Measurements from ENCODE around the gene TSPAN15.
"Not testable (repeated sequence)": the region's sequence is repeated elsewhere in the genome, so short reads cannot be mapped to it uniquely, and the experiment has no call there.

TSPAN15 gene

GRCh38 chr10:69504576-69505250 is 53.4 kb downstream of the TSPAN15 start:
- DNase-seq: no peak

GRCh38 chr10:69505636-69506318 is 54.5 kb downstream of the TSPAN15 start:
- DNase-seq: no peak

DNA sequence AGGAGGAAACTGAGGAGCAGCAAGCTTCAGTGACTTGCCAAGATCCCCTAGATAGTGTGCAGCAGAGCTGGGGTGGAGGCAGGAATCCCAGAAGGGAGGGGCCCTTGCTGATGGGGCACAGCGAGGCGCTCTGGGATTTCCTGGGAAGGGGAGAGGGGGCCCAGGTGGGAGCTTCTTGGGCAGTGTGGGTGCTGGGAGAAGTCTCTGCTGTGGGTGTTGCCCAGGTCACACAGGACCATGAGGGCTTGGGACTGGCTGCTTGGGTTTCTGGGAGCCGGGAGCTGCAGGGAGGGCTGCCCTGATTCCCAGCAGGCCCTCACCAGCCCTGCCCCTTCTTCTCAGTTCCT is 55.2 kb downstream of the TSPAN15 start:
- DNase-seq: no peak

- no peak for DNase-seq
Measured at GRCh38 chr10:69506834-69507713, 55.8 kb downstream of the TSPAN15 start.

DNA sequence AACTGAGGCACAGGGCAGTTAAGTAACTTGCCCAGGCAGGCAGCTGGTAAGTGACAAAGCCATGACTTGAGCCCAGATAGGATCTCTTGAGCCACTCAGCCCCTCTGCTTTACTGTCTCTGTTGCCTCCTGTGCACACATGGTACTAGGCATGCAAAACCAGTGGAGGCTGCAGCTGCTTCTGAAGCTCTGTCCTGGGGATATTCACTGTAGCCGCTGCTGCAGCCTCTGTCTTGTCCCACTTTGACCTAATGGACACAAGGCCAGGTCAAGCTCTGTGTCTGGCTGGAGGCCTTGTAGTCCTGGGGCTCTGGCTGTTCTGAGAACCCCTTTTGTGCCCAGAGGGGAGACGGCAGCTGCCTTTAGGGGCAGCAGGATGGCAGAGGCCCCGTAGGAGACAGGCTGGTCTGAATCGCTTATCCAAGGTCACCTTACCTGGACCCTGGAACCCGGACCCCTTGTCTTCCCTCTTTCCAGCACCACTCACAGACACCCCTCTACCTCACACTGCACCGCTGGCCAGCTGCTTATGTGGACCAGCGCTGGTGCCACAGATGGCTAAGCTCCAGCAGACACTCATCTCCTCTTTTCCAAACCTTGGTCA is 57.6 kb downstream of the TSPAN15 start:
- no peak for DNase-seq

DNA sequence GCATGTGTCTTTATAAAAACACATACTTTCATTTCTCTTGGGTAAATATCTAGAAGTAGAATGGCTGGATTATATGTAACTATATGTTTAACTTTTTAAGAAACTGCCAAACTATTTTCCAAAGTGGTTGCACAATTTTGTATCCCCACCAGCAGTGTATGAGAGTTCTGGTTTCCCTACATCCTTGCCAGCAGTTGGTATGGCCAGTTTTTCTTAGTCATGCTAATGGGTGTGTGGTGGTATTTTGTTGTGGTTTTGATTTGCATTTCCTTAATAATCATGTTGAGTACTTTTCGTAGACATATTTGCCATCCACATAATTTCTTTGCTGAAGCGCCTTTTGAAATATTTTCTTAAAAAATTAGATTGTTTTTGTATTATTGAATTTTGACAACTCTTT is 61.6 kb downstream of the TSPAN15 start:
- DNase-seq: no peak

DNA sequence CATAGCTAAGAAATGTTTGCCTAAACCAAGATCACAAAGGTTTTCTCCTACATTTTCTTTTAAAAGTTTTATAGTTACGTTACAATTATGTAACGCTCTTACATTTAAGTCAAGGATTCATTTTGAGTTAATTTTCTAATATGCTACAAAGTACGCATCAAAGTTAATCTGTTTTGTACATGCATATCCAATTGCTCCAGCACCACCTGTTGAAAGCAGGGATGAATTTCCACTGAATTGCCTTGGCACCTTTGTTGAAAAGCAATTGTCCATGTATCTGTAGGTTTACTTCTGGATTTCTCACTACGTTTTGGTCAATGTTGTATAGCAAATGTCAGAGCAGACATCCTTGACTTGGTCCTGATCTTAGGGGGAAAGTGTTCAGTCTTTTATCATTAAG is 62.4 kb downstream of the TSPAN15 start:
- DNase-seq: no peak

DNA sequence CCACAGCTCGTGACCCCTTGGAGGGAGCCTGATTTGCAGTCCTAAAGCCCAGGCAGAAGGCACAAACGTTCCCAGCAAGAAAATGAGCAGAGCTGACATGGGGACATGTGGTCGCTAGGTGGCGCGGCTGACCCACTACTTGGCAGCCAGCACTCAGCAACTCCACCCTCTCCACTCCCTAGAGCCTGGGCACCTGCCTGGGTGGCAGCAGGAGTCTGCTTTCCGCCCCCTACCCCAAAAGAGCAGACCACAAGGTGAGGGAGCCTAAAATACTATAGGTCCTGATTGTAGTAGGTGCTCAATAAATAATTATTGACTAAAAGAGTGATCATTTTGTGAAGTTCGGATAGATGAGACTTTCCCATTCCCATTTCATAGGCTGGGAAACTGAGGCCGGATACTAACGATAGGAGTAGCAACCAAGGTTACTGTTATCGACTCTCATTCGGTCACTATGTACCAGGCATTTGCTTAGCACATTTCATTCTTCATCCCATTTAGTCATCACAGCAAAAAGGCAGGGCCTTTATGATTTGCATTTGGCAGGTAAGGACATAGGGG is 64.5 kb downstream of the TSPAN15 start:
- DNase-seq: peak; percentile 81

DNA sequence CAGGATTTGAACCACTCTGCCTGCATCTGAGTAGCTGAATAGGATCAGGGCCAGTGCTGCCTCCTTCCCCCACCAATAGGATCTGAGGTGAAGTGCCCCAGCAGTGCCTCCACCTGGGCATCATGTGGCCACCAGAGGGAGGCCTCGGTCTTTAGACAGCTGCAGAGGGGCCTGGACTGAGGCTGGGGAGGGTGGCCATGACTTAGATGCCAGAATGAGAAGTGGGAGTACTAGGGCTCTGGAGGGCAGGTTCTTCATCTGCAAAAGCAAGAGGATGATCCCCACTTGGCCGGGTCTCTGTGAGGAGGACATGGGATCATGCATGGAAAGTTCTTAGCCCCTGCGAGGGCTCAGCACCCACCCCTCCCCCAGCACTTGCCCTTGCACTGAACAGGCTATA is 65.1 kb downstream of the TSPAN15 start:
- DNase-seq: peak; percentile 19

DNA sequence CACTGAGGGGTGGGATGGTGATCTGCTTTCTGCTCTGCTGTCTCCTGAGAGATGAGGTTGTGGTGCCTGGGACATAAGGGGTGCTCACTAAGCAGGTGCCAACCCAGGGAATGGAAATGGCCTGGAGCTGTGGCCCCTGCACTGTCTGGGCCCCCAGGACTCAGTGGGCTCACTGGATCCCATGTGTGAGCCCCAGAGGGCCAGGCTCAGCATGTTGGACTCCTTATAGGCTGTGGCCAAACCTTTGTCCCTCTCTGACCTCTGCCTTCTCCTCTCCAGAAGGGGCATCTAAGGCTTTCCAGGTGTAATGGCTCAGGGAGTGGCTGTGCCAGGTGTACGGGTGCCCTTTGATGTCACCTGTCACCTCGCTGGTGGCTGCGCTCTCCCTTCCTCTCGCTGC is 65.5 kb downstream of the TSPAN15 start:
- DNase-seq: no peak

DNA sequence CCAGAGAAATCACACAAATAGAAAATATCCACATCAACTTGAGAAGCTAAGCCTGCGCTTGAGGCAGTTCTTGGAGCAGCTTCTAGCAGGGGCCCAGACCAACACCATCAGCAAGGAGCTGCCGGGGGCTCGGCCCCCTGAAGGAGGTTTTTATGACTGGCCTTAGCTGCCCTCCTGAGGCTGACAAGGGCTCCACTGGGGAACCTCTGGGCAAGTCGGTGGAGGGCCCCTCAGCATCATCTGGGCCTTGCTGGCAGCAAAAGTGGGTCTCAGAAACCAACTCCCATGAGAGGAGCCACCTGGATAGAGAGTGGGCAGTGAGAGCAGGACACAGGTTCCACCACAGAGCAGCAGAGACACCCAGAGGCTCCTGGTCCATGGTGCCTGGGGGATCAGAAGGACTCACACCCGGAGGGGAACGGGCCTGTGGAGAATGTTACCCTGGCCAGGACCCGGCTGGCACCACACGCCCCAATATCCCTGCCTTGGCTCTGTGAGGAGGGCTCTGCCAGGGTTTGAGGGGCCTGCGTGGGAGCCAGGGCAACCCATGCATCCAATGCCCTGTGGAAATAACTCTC is 66.1 kb downstream of the TSPAN15 start:
- DNase-seq: no peak

DNA sequence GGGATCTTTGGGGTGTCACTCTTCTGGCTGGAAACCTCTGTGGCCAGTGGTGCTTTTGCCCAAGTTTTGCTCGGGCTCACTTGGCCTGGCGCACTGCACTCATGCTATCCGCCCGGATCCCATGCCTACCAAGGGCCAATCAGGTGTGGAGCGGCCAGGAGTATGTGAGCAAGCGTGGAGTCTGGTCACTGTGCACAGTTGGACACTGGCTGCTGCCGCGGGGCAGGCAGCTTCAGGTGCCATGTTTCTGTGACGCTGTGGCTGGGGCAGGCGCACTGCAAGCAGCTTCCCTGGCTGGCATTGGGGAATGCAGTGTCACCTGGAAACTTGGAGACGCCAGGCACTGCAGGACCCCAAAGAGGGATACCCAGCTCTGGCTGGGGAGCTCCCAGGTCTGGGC is 76.7 kb downstream of the TSPAN15 start:
- no peak for DNase-seq

GRCh38 chr10:69533658-69534057 is 82.4 kb downstream of the TSPAN15 start:
- no peak for DNase-seq

GRCh38 chr10:69536521-69536920 is 85.3 kb downstream of the TSPAN15 start:
- not testable (repeated sequence) for DNase-seq

DNA sequence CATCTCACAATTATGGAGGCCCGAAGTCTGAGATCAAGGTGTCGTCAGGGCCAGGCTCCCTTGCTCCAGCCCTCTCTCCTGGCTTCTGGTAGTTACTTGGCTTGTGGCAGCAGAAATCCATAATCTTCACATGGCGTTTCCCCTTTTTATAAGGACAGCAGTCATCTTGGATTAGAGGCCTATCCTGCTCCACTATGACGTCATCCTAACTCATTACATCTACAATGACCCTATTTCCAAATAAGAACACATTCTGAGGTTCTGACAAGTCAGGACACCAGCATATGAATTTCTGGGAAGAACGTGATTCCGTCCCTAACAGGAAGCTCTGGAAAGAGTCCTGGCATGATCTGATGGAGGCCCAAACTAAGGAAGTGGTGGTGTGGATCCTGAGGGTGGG is 86.2 kb downstream of the TSPAN15 start:
- no peak for DNase-seq

DNA sequence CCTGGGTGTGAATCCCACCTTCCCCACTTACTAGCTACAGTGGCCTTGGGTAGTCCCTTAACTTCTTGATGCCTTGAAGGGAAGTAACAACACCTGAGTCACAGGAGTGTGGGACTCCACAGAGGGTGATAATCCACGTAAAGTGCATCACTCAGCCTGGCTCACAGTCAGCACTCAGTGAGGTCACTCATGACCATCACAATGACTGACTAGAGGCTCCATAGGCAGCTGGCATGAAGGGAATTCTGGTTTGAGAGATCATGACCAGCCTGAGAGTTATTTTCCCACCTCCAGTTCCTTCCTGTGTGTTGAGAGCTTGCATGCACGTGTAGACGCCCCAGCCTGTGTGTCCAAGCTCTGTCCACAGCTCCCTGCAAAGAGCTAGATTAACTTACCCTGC is 87.2 kb downstream of the TSPAN15 start:
- no peak for DNase-seq

- DNase-seq: no peak
Measured at GRCh38 chr10:69541463-69541862, 90.2 kb downstream of the TSPAN15 start.

DNA sequence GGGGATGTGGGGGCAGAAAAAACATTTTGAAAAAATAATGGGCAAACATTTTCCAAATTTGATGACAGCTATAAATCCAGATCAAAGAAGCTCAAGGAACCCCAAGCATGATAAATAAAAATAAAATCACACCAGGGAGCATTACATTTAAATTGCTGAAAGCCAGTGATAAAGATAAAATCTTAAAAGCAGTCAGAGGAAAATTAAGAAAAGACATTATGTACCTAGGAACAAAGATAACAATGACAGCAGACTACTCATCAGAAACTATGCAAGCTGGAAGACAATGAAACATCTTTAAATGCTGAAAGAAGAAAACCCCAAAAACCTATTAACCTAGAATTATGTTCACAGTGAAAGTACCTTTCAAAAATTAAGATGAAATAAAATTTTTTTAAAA is 98.7 kb downstream of the TSPAN15 start:
- DNase-seq: no peak

- DNase-seq: no peak
Measured at GRCh38 chr10:69552268-69552667, 101.0 kb downstream of the TSPAN15 start.

GRCh38 chr10:69553328-69553727 is 102.1 kb downstream of the TSPAN15 start:
- DNase-seq: no peak

- DNase-seq: no peak
Measured at GRCh38 chr10:69554611-69555010, 103.3 kb downstream of the TSPAN15 start.
